ENCODE results near the gene HRCT1.
"Not testable (repeated sequence)": the region's sequence is repeated elsewhere in the genome, so short reads cannot be mapped to it uniquely, and the experiment has no call there.

Gene HRCT1

DNA sequence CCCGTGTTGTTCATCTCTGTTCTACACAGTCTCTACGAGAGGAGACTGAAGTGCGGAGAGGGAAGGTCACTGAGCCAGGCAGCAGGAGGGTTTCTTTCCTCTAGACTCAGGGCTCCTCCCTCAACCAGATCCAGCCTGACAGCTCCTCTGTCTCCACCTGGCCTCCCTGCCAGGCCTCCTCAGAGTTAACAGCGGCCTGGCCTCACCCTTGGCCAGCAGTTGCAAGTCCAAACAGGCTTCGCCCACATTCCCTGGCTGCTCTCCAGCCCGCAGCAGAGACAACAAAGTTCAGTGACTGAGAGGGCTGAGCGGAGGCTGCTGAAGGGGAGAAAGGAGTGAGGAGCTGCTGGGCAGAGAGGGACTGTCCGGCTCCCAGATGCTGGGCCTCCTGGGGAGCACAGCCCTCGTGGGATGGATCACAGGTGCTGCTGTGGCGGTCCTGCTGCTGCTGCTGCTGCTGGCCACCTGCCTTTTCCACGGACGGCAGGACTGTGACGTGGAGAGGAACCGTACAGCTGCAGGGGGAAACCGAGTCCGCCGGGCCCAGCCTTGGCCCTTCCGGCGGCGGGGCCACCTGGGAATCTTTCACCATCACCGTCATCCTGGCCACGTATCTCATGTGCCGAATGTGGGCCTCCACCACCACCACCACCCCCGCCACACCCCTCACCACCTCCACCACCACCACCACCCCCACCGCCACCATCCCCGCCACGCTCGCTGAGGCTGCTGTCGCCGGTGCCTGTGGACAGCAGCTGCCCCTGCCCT, at the start of gene HRCT1:
Gene HRCT1, plus strand, starts transcription at position 291 of the 768 bp plus-strand sequence. Its CDS starts 86 bp downstream, at position 377.
- peak; percentile 61 for DNase-seq

- no peak for DNase-seq
Observed at GRCh38 chr9:35856206-35856605, 49.8 kb upstream of the HRCT1 start.

DNA sequence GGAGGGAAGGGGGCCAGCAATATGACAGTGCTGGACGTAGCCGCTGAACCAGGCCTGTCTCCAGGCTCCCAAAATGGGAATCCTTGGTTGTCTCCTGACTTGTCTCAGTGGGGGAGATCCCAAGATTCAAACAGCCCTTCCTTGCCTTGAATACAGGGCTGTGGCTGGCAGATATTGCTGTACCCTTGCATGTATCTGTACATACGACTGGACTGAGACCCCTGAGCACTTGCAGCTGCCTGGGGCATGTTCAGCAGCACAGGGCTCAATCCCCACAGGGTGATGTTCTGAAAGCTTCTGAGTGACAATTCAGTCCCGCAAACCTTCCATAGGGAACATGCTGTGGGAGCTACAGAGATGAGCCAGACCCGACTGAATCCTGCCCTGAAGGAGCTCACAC, 49.1 kb upstream of the HRCT1 start:
- no peak for DNase-seq

DNA sequence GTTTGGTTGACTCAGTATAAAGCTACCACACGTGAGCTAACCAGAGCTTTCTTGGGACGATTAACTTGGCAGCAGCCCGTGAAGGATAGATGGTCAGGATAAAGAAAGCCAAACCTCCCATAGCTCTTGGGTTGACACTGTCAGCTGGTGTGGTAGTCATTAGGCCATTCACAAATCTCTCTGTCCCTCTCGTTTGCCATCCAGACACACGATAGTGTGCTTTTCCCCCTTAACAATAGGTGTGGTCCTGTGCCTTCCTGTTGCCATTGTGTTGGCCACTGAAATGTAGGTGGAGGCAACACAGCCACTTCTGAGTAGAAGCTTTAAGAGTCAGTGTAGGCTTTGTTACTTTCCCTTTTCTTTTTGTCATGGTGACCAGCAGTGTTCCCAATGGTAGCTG, 47.5 kb upstream of the HRCT1 start:
- no peak for DNase-seq

- peak; percentile 3 for DNase-seq
Observed at GRCh38 chr9:35859310-35859989, 46.6 kb upstream of the HRCT1 start.

- no peak for DNase-seq
Observed at GRCh38 chr9:35859990-35860339, 46.0 kb upstream of the HRCT1 start.

DNA sequence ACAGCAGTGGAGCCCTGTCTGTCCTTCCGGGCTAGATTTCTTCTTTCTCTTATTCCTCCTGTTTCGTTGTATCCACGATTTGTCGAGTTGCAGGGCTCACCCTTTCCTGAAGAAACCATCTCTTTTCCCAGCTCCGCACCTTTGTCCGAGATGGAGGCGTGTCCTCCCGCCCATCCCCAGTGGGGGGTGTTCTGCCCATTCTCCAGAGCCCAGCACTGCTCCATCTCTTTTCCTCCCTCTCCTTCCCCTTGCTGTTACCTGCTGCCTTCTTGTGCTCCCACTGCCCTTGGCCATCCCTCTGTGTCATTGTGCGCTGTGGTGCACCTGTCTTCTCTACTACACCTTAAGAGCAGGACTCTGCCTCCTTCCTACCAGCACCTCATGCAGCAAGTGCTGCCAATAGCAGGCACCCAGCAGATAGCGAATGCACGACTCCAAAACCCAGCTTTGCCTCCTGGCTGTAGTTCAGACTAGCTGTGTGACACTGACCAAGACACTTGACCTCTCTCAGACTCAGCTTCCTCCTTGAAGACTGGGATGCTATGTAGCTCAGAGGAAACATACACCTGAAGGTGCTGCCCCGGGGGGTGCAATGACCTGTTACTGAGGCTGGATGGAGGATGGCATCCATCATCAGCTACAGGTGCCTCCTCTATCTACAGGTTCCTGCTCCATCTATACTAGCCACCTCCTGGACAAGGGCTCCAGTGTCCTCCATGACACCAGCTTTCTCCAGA, 44.7 kb upstream of the HRCT1 start:
- no peak for DNase-seq

GRCh38 chr9:35862328-35862727, 43.7 kb upstream of the HRCT1 start:
- no peak for DNase-seq

DNA sequence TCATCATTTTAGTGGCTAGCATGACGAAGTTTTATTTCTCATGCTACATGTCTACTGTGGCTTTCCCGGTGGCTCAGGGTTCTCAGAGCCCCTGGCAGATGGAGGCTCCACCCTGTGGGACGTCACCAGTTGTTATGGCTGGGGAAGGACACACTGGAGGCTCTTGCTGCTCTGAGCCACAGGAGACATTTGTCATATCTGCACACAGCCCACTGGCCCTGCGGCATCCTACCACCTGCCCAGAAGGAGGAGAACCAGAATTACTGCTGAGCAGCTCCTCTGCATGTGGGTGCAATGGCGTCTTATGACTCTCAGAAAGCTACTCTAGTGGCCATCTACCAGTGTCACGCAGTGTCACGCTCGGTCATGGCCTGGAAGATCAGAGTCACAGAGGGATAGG, 42.4 kb upstream of the HRCT1 start:
- DNase-seq = no peak

GRCh38 chr9:35864695-35865255, 41.2 kb upstream of the HRCT1 start:
- DNase-seq = no peak

DNA sequence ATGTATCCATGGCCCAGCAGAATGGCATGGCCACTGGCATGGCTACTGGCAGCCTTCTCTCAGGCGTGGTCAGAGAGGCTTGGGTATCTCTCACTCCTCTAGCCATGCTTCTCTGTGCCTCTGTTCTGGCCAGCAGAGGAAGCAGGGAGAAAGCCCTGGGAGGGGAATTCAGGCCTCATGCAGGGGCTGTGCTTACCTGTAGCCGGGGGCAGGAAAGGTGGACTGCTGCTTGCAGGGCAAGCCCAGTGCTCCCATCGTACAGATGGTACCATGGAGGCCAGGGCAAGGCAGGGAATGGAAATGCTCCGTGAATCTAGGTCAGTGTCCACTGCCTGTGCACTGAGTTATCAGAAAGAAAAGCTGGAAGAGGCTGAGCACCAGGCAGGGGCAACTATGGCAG, 38.5 kb upstream of the HRCT1 start:
- no peak for DNase-seq

- no peak for DNase-seq
Observed at GRCh38 chr9:35868933-35869332, 37.1 kb upstream of the HRCT1 start.

DNA sequence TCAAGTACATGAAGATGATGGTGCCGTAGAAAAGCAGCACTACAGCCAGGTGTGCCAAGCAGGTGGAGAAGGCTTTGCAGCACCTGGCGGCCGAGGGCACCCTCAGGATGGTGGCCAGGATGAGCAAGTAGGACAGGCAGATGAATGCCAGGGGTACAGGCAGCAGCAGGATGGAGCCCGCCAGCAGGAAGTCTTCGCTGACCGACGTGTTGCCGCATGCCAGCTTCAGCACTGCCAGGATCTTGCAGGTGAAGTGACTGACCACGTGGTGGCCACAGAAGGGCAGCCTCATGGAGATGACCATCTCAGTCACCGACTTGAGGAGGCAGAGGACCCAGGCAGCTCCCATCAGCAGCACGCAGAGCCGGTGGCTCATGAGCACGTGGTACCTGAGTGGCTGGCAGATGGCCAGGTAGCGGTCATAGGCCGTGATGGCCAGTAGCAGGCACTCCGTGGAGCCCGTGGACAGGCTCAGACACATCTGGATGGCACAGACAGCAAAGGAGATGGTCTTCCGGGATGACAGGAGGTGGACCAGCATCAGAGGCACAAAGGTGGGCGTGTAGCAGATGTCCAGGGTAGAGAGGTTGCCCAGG, 36.3 kb upstream of the HRCT1 start:
- peak; percentile 4 for DNase-seq

GRCh38 chr9:35870351-35870923, 35.6 kb upstream of the HRCT1 start, which contains the start of gene OR13J1:
TSS of gene OR13J1 (minus strand) at chr9:35870401. CDS start at chr9:35870401, 0 bp downstream.
- no peak for DNase-seq

GRCh38 chr9:35871545-35871944, 34.5 kb upstream of the HRCT1 start:
- DNase-seq = peak; percentile 66

- DNase-seq = no peak
Observed at GRCh38 chr9:35872505-35872904, 33.5 kb upstream of the HRCT1 start.

GRCh38 chr9:35882263-35882848, 23.6 kb upstream of the HRCT1 start:
- DNase-seq = peak; percentile 82

DNA sequence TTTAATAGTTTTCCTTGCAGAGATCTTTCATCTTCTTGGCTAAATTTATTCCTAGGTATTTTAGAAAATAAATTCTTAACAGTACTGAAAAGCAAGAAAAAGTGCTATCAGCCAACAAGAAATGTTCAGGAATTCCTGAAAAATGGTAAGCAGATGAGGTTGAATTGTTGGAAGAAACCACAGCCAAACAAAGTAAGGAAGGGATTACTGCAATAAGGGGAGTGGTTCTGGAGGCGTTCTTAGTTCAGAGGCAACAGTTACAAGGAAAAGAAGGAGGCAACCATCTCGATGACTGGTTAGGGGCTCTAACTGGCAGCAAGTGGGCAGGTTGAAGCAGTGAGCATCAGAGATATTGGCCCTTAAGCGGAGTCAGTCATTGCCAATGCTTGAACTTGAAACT, 23.0 kb upstream of the HRCT1 start:
- DNase-seq = no peak

- DNase-seq = not testable (repeated sequence)
Observed at GRCh38 chr9:35884908-35885307, 21.1 kb upstream of the HRCT1 start.

- DNase-seq = no peak
Observed at GRCh38 chr9:35891646-35892045, 14.4 kb upstream of the HRCT1 start.

DNA sequence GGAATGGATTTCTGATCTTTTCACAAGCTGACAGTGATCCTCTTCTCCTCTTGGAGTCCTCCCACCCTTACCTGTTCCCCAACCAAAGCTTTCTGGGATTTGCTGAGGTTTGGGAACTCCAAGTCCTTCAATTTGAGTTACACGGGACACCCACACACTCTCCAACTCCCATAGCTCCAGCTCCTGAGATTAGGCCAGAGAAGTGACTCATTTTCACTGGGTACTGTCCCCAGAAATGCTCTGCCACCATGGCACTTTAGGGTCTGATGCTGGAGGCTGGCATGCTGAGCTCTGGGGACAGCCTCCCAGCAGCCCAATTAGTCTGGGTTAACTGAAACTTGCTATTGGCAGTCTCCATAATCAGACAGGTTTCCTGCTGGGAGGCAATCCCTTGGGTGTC, 14.0 kb upstream of the HRCT1 start:
- no peak for DNase-seq

DNA sequence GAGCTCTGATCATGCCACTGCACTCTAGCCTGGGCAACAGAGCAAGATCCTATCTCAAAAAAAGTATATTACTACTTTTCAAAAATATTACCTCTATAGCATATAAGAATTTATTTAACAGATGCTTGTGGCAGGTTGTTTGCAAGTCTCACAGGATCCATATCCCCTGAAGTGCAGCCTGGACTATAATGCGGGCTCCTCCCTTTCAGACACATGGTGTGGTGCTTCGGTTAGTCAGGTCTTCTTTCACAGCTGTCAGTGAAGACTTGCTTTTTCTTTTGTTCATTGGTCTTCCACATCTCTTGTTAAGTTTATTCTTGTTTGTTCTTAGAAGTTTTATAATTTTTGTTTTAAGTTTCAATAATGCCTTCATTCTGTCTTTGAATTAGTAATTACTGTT, 9.4 kb upstream of the HRCT1 start:
- no peak for DNase-seq

Measured in DMS53 (cell line).